ENCODE results near the gene DNAJA1. TPM values are rescaled to one million over a fixed set of nuclear protein-coding genes. Genes with fewer than 3 reads are reported as not detected.

The DNAJA1 gene
- 154 and 165 TPM in 2 replicates for total RNA-seq

DNA sequence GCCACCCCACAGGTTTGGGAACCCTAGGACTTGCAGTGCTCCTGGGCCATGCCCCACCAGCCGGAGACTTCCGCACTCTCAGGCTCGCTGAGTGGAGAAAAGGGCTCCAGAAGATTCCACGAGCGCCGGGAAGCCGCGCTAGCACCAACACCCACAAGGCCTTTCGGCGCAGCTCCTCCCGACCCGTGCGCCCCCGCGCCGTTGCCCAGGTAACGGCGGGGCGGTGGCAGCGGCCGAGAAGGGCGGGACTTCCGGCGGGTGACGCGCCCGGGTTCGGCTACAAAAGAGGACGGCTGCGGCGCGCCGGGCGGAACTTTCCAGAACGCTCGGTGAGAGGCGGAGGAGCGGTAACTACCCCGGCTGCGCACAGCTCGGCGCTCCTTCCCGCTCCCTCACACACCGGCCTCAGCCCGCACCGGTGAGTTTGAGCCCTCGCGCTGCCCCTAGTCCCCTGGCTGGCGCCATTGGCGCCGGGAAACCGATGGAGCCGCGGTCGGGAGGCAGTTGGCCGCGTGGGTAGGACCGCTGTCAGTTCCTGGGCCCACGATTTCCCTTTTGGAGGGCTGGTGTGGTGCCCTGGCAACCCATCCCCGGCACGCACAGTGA, at the start of gene DNAJA1:
Gene DNAJA1, plus strand, starts transcription at position 308 of the 606 bp plus-strand sequence. CDS start 1,212 bp downstream, outside the sequence.

DNA sequence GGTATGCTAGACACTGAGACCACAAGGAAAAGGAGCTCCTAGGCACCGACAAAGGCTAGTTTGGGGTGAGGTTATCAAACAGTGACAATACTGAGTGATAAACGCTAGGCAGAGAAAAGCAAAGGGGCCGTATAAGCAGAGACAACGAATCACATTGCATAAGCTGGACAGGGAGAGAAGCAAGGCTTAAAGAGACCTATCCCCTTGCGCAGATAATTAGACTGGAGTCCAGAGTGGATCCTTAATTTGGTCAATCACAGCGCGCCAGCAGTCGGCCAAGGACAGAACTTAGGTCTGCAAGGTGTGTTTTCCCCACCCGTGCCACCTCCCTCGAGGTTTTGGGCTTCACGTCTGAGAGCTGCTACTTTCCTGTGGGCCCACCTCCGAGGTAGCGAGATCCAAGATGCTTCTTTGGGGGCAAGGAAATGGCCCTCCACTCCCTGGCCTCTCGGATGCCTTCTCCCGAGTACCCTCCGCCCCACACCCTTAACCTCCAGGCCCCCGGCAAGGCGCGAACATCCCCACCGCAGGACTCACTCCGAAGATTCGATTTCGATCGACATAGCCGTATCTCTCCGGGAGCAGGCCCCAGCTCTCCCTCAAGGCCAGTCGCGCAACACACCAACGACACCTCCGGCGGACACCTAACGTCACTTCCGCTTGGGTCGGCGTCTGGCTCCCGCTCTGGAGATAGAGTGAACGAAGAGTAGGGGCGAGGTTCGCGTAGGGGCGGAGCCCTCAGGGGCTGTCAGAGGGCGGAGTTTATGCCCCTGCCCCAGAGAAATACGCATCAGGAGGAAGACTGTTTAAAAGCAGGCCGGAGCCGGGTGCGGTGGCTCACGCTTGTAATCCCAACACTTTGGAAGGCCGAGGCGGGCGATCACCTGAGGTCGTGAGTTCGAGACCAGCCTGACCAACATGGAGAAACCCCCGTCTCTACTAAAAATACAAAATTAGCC, 51.3 kb downstream of the DNAJA1 start, which contains the start of gene SMU1:
Gene SMU1, minus strand, starts transcription at position 629 of the 959 bp plus-strand sequence. Its CDS starts 66 bp downstream, at position 563.

Other genes with a start within 250 kb of the DNAJA1 start
- not detected in 2 replicates for gene TMEM215, start 241.7 kb upstream of the DNAJA1 start, total RNA-seq
- gene APTX, start 23.6 kb upstream of the DNAJA1 start, total RNA-seq, result 36.4 and 46.9 TPM in 2 replicates
- gene SMU1, start 51.4 kb downstream of the DNAJA1 start, total RNA-seq, result 31.0 and 33.3 TPM in 2 replicates
- gene B4GALT1, start 142.1 kb downstream of the DNAJA1 start, total RNA-seq, result 35.2 and 39.3 TPM in 2 replicates
- gene SPINK4, start 214.9 kb downstream of the DNAJA1 start, total RNA-seq, result not detected in 2 replicates
- 57.5 and 58.1 TPM in 2 replicates for gene BAG1, start 239.4 kb downstream of the DNAJA1 start, total RNA-seq
- 73.2 and 77.4 TPM in 2 replicates for gene CHMP5, start 239.8 kb downstream of the DNAJA1 start, total RNA-seq